SK-N-SH treated with all-trans-retinoic acid at 6 μM for 48 hours (cell line): Measurements from ENCODE around the gene GTF2B.
"Not testable (repeated sequence)": the region's sequence is repeated elsewhere in the genome, so short reads cannot be mapped to it uniquely, and the experiment has no call there.

ENCODE experiments used
- ATAC-seq: fragments of 200-7000 bp; cut with Tn5 transposase; 3 replicates; pipeline ENCODE4 v1.9.1; 2020; ENCODE audit warnings: mild to moderate bottlenecking, moderate library complexity
- ARNTL ChIP-seq: fragments of 450-650 bp; formaldehyde crosslinking; IDR thresholded peaks from 2 replicates; pipeline ENCODE4 v1.5.0; 2020; ENCODE audit warnings: low read depth, mild to moderate bottlenecking, moderate library complexity, borderline replicate concordance
- BACH2 ChIP-seq: fragments of 250-450 bp; sonication (Bioruptor Pico); IDR thresholded peaks from 2 replicates; pipeline ENCODE4 v1.9.0; 2021; ENCODE audit warnings: mild to moderate bottlenecking, borderline replicate concordance
- CREB5 ChIP-seq: fragments of 250-450 bp; sonication (Bioruptor Pico); IDR thresholded peaks from 2 replicates; pipeline ENCODE4 v1.5.1; 2020; ENCODE audit warnings: low read depth, mild to moderate bottlenecking, moderate library complexity
- CSDC2 ChIP-seq: fragments of 250-450 bp; sonication (Bioruptor Pico); IDR thresholded peaks from 2 replicates; pipeline ENCODE4 v1.5.0; 2020; ENCODE audit warnings: mild to moderate bottlenecking, moderate library complexity
- ESRRG ChIP-seq: fragments of 250-450 bp; sonication (Bioruptor Pico); IDR thresholded peaks from 2 replicates; pipeline ENCODE4 v1.6.1; 2021; ENCODE audit warnings: mild to moderate bottlenecking
- GLIS3 ChIP-seq: fragments of 250-450 bp; sonication (Bioruptor Pico); IDR thresholded peaks from 2 replicates; pipeline ENCODE4 v1.5.0; 2020; ENCODE audit warnings: mild to moderate bottlenecking, moderate library complexity
- ISL1 ChIP-seq: fragments of 250-450 bp; sonication (Bioruptor Pico); IDR thresholded peaks from 2 replicates; pipeline ENCODE4 v2.1.2; 2022; ENCODE audit warnings: mild to moderate bottlenecking, moderate library complexity
- OSR1 ChIP-seq: fragments of 250-450 bp; sonication (Bioruptor Pico); IDR thresholded peaks from 2 replicates; pipeline ENCODE4 v1.8.0; 2022; ENCODE audit warnings: moderate library complexity, mild to moderate bottlenecking, inconsistent platforms
- PATZ1 ChIP-seq: fragments of 250-450 bp; sonication (Bioruptor Pico); IDR thresholded peaks from 2 replicates; pipeline ENCODE4 v1.8.0; 2020; ENCODE audit warnings: mild to moderate bottlenecking, moderate library complexity, borderline replicate concordance
- PPARA ChIP-seq: fragments of 250-450 bp; sonication (Bioruptor Pico); IDR thresholded peaks from 2 replicates; pipeline ENCODE4 v1.5.0; 2020; ENCODE audit warnings: mild to moderate bottlenecking, borderline replicate concordance
- RARB ChIP-seq: fragments of 250-450 bp; sonication (Bioruptor Pico); IDR thresholded peaks from 2 replicates; pipeline ENCODE4 v1.8.0; 2021; ENCODE audit warnings: mild to moderate bottlenecking, moderate library complexity
- SNAI2 ChIP-seq: fragments of 250-450 bp; sonication (Bioruptor Pico); IDR thresholded peaks from 2 replicates; pipeline ENCODE4 v1.5.0; 2020; ENCODE audit warnings: mild to moderate bottlenecking, moderate library complexity
- TCF4 ChIP-seq: fragments of 250-450 bp; sonication (Bioruptor Pico); IDR thresholded peaks from 2 replicates; pipeline ENCODE4 v1.8.0; 2021; ENCODE audit warnings: mild to moderate bottlenecking, moderate library complexity, borderline replicate concordance
- TOX ChIP-seq: fragments of 250-450 bp; sonication (Bioruptor Pico); IDR thresholded peaks from 2 replicates; pipeline ENCODE4 v1.8.0; 2021; ENCODE audit warnings: mild to moderate bottlenecking, moderate library complexity, borderline replicate concordance
- TSHZ2 ChIP-seq: fragments of 250-450 bp; sonication (Bioruptor Pico); IDR thresholded peaks from 2 replicates; pipeline ENCODE4 v1.5.0; 2020; ENCODE audit warnings: mild to moderate bottlenecking, moderate library complexity
- ZC3H10 ChIP-seq: fragments of 250-450 bp; sonication (Bioruptor Pico); IDR thresholded peaks from 2 replicates; pipeline ENCODE4 v1.5.1; 2021; ENCODE audit warnings: mild to moderate bottlenecking, moderate library complexity
- ZNF70 ChIP-seq: fragments of 450-650 bp; formaldehyde crosslinking; IDR thresholded peaks from 2 replicates; pipeline ENCODE4 v1.5.0; 2020; ENCODE audit warnings: mild to moderate bottlenecking, moderate library complexity
- ZNF8 ChIP-seq: fragments of 450-650 bp; formaldehyde crosslinking; IDR thresholded peaks from 2 replicates; pipeline ENCODE4 v1.5.0; 2020; ENCODE audit warnings: mild to moderate bottlenecking, moderate library complexity
- TF ChIP-seq, protein P1 (sequence below): fragments of 250-450 bp; sonication (Bioruptor Pico); IDR thresholded peaks from 2 replicates; pipeline ENCODE4 v1.5.1; 2021; ENCODE audit warnings: mild to moderate bottlenecking, moderate library complexity
- TF ChIP-seq, protein P2 (sequence below): fragments of 250-450 bp; sonication (Bioruptor Pico); IDR thresholded peaks from 2 replicates; pipeline ENCODE4 v1.8.0; 2021; ENCODE audit warnings: low read depth, mild to moderate bottlenecking, moderate library complexity, borderline replicate concordance

Gene GTF2B

GRCh38 chr1:88891318-88891950 lies at the start of gene GTF2B:
GTF2B (minus strand) TSS chr1:88891567; CDS start chr1:88891499, 68 bp downstream.
- TF ChIP-seq PATZ1 (CRISPR knock-in tag) (0 out of 2 replicates have a peak, but pooled peaks have one; percentile 48), TOX (CRISPR knock-in tag) (no peak)
- TF ChIP-seq, all 23 proteins: peak for 1

DNA sequence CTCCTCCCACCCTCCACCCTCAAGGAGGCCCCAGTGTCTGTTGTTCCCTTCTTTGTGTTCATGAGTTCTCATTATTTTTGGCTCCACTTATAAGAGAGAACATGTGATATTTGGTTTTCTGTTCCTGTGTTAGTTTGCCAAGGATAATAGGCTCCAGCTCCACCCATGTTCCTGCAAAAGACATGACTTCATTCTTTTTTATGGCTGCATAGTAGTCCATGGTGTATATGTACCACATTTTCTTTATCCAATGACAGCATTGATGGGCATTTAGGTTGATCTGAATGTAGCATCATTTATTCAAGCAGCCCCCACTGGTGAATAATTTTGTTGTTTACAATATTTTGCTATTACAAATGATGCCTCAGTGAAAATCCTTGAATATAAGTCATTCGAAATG lies 47.2 kb upstream of the GTF2B start:
- TF ChIP-seq ZNF8 = peak; percentile 66
- not testable (repeated sequence) for ATAC-seq

More at GRCh38 chr1:88891318-88891950, at the start of gene GTF2B:
- ATAC-seq = peak; percentile 93

- no peak for TF ChIP-seq PPARA (CRISPR knock-in tag)
- TF ChIP-seq RARB (CRISPR knock-in tag) = no peak
- no peak for TF ChIP-seq GLIS3 (CRISPR knock-in tag)
- TF ChIP-seq TSHZ2 = no peak
- no peak for TF ChIP-seq ZC3H10 (CRISPR knock-in tag)
- TF ChIP-seq, all 23 proteins: peak for 0
- ATAC-seq = no peak
These were observed 45.5 kb upstream of the GTF2B start for GRCh38 chr1:88936760-88937342.

DNA sequence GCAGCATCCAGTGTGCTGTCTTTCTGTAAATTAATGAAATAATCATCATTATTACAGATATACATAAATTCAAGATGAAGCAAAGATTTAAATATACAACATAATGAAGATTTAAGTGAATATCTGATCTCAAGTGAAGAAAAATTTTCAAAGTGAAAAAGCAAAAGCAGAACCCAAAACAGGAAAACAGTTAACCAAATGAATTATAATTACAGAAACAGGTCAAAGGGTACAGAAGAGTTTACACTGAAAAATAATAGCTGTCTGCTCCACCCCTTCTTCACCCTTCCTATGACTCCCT lies 44.8 kb upstream of the GTF2B start:
- no peak for ATAC-seq
- no peak for TF ChIP-seq PPARA (CRISPR knock-in tag)
- TF ChIP-seq OSR1 (CRISPR knock-in tag) = no peak
- no peak for TF ChIP-seq TCF4 (CRISPR knock-in tag)
- no peak for TF ChIP-seq TSHZ2
- TF ChIP-seq SNAI2 = no peak
- no peak for TF ChIP-seq CSDC2 (CRISPR knock-in tag)
- TF ChIP-seq TOX (CRISPR knock-in tag) = no peak
- TF ChIP-seq ESRRG (CRISPR knock-in tag) = no peak
- TF ChIP-seq, protein P1, sequence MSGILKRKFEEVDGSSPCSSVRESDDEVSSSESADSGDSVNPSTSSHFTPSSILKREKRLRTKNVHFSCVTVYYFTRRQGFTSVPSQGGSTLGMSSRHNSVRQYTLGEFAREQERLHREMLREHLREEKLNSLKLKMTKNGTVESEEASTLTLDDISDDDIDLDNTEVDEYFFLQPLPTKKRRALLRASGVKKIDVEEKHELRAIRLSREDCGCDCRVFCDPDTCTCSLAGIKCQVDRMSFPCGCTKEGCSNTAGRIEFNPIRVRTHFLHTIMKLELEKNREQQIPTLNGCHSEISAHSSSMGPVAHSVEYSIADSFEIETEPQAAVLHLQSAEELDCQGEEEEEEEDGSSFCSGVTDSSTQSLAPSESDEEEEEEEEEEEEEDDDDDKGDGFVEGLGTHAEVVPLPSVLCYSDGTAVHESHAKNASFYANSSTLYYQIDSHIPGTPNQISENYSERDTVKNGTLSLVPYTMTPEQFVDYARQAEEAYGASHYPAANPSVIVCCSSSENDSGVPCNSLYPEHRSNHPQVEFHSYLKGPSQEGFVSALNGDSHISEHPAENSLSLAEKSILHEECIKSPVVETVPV (CRISPR knock-in tag) = no peak
- no peak for TF ChIP-seq ZNF8
- TF ChIP-seq BACH2 (CRISPR knock-in tag) = no peak
- TF ChIP-seq ISL1 (CRISPR knock-in tag) = no peak
- no peak for TF ChIP-seq RARB (CRISPR knock-in tag)
- no peak for TF ChIP-seq CREB5
- no peak for TF ChIP-seq ZNF70 (CRISPR knock-in tag)
- TF ChIP-seq ARNTL (CRISPR knock-in tag) = no peak
- TF ChIP-seq, protein P2, sequence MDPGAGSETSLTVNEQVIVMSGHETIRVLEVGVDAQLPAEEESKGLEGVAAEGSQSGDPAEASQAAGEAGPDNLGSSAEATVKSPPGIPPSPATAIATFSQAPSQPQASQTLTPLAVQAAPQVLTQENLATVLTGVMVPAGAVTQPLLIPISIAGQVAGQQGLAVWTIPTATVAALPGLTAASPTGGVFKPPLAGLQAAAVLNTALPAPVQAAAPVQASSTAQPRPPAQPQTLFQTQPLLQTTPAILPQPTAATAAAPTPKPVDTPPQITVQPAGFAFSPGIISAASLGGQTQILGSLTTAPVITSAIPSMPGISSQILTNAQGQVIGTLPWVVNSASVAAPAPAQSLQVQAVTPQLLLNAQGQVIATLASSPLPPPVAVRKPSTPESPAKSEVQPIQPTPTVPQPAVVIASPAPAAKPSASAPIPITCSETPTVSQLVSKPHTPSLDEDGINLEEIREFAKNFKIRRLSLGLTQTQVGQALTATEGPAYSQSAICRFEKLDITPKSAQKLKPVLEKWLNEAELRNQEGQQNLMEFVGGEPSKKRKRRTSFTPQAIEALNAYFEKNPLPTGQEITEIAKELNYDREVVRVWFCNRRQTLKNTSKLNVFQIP (CRISPR knock-in tag) = no peak
